Uterus (tissue), 4 donors: Measurements from ENCODE around the gene PTPN14. TPM values are rescaled to one million over a fixed set of nuclear protein-coding genes. Genes with fewer than 3 reads are reported as not detected.
A peak's percentile ranks its signal among the peaks of the same experiment; 100 is the strongest.

Experiments
- DNase-seq, 2 donors: peaks; one replicate each; pipeline ENCODE4 v3.0.0-alpha.2; 2019 to 2020
- H3K27ac ChIP-seq, 2 donors: fragments of 200-600 bp; sonication (generic); 1 replicate in 1 of 2; 2 replicates in 1 of 2; pipeline ENCODE4 v1.5.1; 2016 to 2018
- H3K27me3 ChIP-seq, 2 donors: fragments of 200-600 bp; sonication (generic); one replicate each; pipeline ENCODE4 v1.5.1; 2018 to 2019; ENCODE audit warnings: control low read depth in 1 of 2
- H3K36me3 ChIP-seq, 2 donors: fragments of 200-600 bp; sonication (generic); one replicate each; pipeline ENCODE4 v1.5.1; 2019; ENCODE audit warnings: control low read depth in 1 of 2
- H3K4me1 ChIP-seq, 2 donors: fragments of 200-600 bp; sonication (generic); one replicate each; pipeline ENCODE4 v1.5.1; 2018 to 2019; ENCODE audit warnings: control low read depth in 1 of 2
- H3K4me3 ChIP-seq, 2 donors: fragments of 200-600 bp; sonication (generic); 1 replicate in 1 of 2; 2 replicates in 1 of 2; pipeline ENCODE4 v1.5.1; 2018 to 2019; ENCODE audit warnings: mild to moderate bottlenecking in 1 of 2
- H3K9me3 ChIP-seq, 2 donors: fragments of 200-600 bp; sonication (generic); one replicate each; pipeline ENCODE4 v1.5.1; 2019; ENCODE audit warnings: control low read depth in 1 of 2
- POLR2A ChIP-seq, 2 donors: fragments of 450-650 bp; IDR thresholded peaks; one replicate each; pipeline ENCODE4 v1.6.1; 2016; ENCODE audit warnings: antibody characterized with exemption in 2 of 2, mild to moderate bottlenecking in 1 of 2, moderate library complexity in 1 of 2
- intact Hi-C: fragments of 100-400 bp; cut with DNase I; formaldehyde crosslinking; loops from one replicate; pipeline ENCODE4 v1.15.1; 2023; ENCODE audit warnings: low total_unique reads
- total RNA-seq, 4 donors: library from RNA; depleted of rRNA in 3 of 4; stranded (reverse); fragments of >200 nt in 3 of 4; gene quantifications; one replicate each; pipeline versions ENCODE4 v1.1.0 to v1.2.4, GENCODE V29; 2014 to 2023
- TF ChIP-seq, protein P1 (sequence below), 4 experiments: fragments of 200-600 bp in 2 of 4; fragments of 450-650 bp in 2 of 4; sonication (generic) in 2 of 4; IDR thresholded peaks; one replicate each; pipeline ENCODE4 v1.5.1; 2016 to 2019; ENCODE audit warnings: antibody characterized with exemption in 4 of 4, mild to moderate bottlenecking in 2 of 4, moderate library complexity in 1 of 4
- donor health status: DM: yes; HTN: yes; CAD: no.

The PTPN14 gene
- total RNA-seq, 4 donors from 2014 or later, result 13.2 to 78.0 (median 30.9) TPM

DNA sequence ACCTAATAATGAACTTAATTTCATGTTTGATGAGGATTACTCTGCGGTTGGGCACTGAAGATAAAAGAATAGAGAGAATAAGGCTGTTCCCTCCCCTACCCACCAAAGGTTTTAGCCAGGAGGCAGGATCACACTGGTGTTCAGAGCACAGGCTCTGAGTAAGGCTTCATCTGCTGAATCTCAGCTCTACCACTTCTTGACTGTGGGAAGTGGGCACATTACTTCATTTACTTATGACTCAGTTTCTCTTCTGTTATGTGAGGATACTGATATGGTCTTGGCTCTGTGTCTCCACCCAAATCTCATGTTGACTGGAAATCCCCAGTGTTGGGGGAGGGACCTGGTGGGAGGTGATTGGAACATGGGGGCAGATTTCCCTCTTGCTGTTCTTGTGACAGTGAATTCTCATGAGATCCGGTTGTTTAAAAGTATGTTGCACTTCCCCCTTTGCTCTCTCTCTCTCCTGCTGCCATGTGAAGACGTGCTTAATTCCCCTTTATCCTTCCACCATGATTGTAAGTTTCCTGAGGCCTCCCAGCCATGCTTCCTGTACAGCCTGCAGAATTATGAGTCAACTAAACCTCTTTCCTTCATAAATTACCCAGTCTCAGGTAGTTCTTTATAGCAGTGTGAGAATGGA is 190.8 kb downstream of the PTPN14 start:
- H3K9me3 ChIP-seq, result no peaks in the 10 kb centered on the region
- H3K4me1 ChIP-seq, result no peaks in the 10 kb centered on the region
- no peaks in the 10 kb centered on the region for H3K36me3 ChIP-seq
- TF ChIP-seq, protein P1, sequence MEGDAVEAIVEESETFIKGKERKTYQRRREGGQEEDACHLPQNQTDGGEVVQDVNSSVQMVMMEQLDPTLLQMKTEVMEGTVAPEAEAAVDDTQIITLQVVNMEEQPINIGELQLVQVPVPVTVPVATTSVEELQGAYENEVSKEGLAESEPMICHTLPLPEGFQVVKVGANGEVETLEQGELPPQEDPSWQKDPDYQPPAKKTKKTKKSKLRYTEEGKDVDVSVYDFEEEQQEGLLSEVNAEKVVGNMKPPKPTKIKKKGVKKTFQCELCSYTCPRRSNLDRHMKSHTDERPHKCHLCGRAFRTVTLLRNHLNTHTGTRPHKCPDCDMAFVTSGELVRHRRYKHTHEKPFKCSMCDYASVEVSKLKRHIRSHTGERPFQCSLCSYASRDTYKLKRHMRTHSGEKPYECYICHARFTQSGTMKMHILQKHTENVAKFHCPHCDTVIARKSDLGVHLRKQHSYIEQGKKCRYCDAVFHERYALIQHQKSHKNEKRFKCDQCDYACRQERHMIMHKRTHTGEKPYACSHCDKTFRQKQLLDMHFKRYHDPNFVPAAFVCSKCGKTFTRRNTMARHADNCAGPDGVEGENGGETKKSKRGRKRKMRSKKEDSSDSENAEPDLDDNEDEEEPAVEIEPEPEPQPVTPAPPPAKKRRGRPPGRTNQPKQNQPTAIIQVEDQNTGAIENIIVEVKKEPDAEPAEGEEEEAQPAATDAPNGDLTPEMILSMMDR (IDR thresholded peaks at IDR 0.05), result no peak
- TF ChIP-seq POLR2A (IDR thresholded peaks at IDR 0.05), result no peak
- H3K27me3 ChIP-seq, result no peaks in the 10 kb centered on the region
- intact Hi-C loops, result no loop called here
- H3K27ac ChIP-seq, result no peak overlapping the region
- H3K4me3 ChIP-seq, result no peak overlapping the region
- DNase-seq, result no peak

DNA sequence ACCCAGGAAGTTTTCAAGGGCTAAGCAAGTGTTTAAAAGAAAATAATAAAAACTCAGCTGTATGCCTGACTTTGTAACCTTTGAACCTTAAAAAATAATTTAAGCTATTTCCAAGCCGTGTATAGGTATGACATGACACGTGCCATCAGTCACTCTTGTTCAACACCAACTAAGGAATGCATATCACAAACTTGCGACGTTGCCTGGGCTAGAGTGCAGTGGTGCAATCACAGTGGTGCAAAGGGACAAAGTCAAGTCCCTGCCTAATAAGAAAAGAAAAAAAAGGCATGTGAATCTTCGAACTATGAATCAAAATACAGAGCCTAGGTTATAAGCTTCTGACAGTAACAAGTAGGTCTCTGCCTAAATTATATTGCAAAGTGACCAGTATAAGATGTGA is 191.3 kb downstream of the PTPN14 start:
- H3K36me3 ChIP-seq, result no peaks in the 10 kb centered on the region
- no peaks in the 10 kb centered on the region for H3K9me3 ChIP-seq
- intact Hi-C loops, result no loop called here

DNA sequence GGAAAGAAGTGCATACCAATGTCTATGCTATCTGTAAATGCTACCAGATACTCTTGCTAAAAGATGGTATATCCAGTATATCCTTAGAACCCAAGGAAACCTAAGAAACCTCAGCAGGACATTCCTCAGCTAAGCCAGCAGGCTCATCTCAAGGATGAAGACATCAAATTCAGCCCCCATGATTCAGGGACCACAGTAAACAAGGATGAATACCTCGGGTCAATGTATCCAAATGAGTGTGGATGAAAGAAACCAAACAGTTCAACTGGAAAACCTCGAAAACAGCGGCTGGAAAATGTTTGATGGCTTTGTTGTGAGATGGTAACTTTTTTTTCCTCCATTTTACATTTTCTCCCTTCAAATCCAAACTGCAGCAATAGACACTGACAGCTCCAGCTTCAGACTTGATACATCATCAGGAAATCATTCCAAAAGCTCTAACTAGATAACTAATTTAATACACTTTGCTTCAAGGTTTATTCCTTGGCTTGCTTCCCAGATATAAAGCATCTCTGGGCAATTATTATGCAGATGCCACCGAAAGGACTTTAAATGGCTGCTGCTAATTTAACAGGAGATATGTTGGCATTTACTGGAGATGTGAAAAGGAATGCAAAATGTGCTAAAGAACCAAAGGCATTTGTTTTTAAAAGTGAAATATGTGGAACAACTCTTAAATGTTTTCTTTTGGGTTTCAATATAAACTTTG is 196.8 kb downstream of the PTPN14 start:
- TF ChIP-seq, protein P1 (IDR thresholded peaks at IDR 0.05), result no peak
- no peak for TF ChIP-seq POLR2A (IDR thresholded peaks at IDR 0.05)
- H3K36me3 ChIP-seq, result no peaks in the 10 kb centered on the region
- intact Hi-C loops, result no loop called here

More for the DNA sequence above, 191.3 kb downstream of the PTPN14 start:
- no peak for DNase-seq
- no peaks in the 10 kb centered on the region for H3K4me1 ChIP-seq
- H3K27me3 ChIP-seq, result no peaks in the 10 kb centered on the region
- H3K4me3 ChIP-seq, result no peak overlapping the region
- H3K27ac ChIP-seq, result no peak overlapping the region
- no peak for TF ChIP-seq POLR2A (IDR thresholded peaks at IDR 0.05)
- TF ChIP-seq, protein P1 (IDR thresholded peaks at IDR 0.05), result no peak

DNA sequence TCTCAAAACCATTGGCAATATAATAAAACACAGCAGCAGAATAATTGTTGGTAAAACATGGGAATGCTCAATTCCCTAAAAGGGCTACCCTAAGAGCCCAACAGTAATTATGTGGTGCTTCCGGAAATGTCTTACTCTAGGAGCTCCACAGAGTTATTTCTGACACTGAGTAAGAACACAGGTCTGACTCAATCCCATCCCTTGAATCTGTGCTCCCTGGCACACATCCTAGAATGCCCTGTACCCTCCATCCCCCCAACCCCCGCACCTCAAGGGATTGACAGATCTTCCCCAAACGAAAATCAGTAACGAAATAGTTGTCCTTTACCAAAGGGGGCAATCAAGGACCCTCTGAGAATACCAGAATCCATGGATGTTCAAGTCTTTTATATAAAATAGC is 198.6 kb downstream of the PTPN14 start:
- H3K36me3 ChIP-seq, result no peaks in the 10 kb centered on the region
- no peaks in the 10 kb centered on the region for H3K27me3 ChIP-seq
- no peak for DNase-seq
- H3K27ac ChIP-seq, result no peak overlapping the region
- intact Hi-C loops, result no loop called here
- no peak overlapping the region for H3K4me3 ChIP-seq
- no peaks in the 10 kb centered on the region for H3K9me3 ChIP-seq
- no peak for TF ChIP-seq POLR2A (IDR thresholded peaks at IDR 0.05)
- TF ChIP-seq, protein P1 (IDR thresholded peaks at IDR 0.05), result no peak
- no peaks in the 10 kb centered on the region for H3K4me1 ChIP-seq

More for the DNA sequence above, 196.8 kb downstream of the PTPN14 start:
- H3K4me3 ChIP-seq, result no peak overlapping the region
- no peaks in the 10 kb centered on the region for H3K4me1 ChIP-seq
- no peak for DNase-seq
- H3K27me3 ChIP-seq, result no peaks in the 10 kb centered on the region
- no peak overlapping the region for H3K27ac ChIP-seq
- no peaks in the 10 kb centered on the region for H3K9me3 ChIP-seq

DNA sequence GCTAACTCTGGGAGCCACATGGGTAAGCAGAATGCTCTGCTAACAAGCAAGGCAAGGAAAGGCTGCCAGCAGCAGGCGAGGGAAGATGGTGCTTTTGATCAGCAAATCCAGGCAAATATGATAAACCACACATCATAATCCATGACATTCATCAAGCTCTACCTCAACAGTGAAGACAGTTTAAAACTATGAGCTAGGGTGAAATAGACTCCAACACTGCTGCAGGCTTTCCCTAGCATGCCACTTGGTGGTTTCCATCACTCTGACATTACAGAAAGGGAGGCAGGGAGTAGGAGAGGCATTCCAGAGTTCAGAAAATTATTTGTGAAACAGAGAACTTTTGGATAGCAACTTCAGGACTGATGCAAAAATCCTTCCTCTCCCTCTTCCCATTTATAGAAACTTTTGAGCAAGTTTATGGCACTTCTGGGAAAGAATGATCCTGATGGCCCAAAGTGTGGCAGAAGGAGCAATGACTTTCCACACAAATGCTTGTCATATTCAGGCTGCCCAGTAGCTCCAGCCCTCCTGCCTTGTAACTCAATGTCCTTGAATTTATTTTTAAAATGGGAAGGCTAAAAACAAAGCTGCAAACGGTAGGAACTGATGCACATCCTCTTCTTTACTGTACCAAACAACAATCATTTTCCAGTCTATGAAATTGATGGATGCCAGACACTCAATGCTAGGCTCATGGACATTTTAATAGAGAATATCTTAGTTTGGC is 199.7 kb downstream of the PTPN14 start:
- no peak for DNase-seq
- Histone ChIP-seq H3K4me1 (no peaks in the 10 kb centered on the region), H3K27ac (peak overlapping the region in 1 of 2 donors; percentile 18), H3K27me3 (no peaks in the 10 kb centered on the region), H3K4me3 (no peak overlapping the region), H3K36me3 (no peaks in the 10 kb centered on the region), H3K9me3 (no peaks in the 10 kb centered on the region)
- no peak for TF ChIP-seq POLR2A (IDR thresholded peaks at IDR 0.05)
- TF ChIP-seq, protein P1 (IDR thresholded peaks at IDR 0.05), result no peak
- intact Hi-C loops, result no loop called here
